OCI-LY3 (cell line): Measurements from ENCODE around the gene KIZ.

Source experiments
- CTCF ChIP-seq: fragments of 200-600, 300-600 bp; sonication (generic); IDR thresholded peaks from 2 replicates; pipeline ENCODE4 v1.5.1; 2014; ENCODE audit warnings: antibody characterized with exemption, low read length, low read depth
- EZH2phosphoT487 ChIP-seq: fragments of 200-600 bp; shearing (Covaris generic); IDR thresholded peaks from 2 replicates; pipeline ENCODE4 v1.6.1; 2018; ENCODE audit warnings: antibody characterized with exemption, mixed run types, low read depth

GRCh38 chr20:21270806-21271205 lies 144.9 kb downstream of the KIZ start:
- TF ChIP-seq CTCF: no peak
- TF ChIP-seq EZH2phosphoT487: no peak
